Liver (tissue), 9 donors: ENCODE measurements around the gene KDM5B. TPM values are rescaled to one million over a fixed set of nuclear protein-coding genes. Genes with fewer than 3 reads are reported as not detected.

ENCODE experiments used
- DNase-seq: peaks from one replicate; pipeline ENCODE4 v3.0.0-alpha.2; 2017; ENCODE audit warnings: low spot score
- H3K27ac ChIP-seq, 2 donors: one replicate each; pipeline ENCODE4 v1.7.0; 2013; ENCODE audit warnings: inconsistent platforms in 2 of 2, low read length in 2 of 2, control low read depth in 1 of 2, low read depth in 1 of 2, mild to moderate bottlenecking in 1 of 2
- H3K27me3 ChIP-seq, 4 donors: one replicate each; pipeline versions ENCODE4 v1.6.1 to v1.7.0; 2013; ENCODE audit warnings: low read length in 3 of 4, inconsistent platforms in 1 of 4, mild to moderate bottlenecking in 1 of 4, moderate library complexity in 1 of 4; ENCODE audit not compliant: control insufficient read depth in 4 of 4, insufficient read depth in 4 of 4
- H3K36me3 ChIP-seq, 4 donors: one replicate each; pipeline versions ENCODE4 v1.6.1 to v1.7.0; 2013; ENCODE audit warnings: low read length in 3 of 4, mild to moderate bottlenecking in 3 of 4, low read depth in 1 of 4, moderate library complexity in 1 of 4; ENCODE audit not compliant: control insufficient read depth in 4 of 4, insufficient read depth in 3 of 4
- H3K4me1 ChIP-seq, 4 donors: one replicate each; pipeline versions ENCODE4 v1.6.1 to v1.7.0; 2013; ENCODE audit warnings: low read length in 3 of 4, mild to moderate bottlenecking in 3 of 4, moderate library complexity in 1 of 4; ENCODE audit not compliant: control insufficient read depth in 4 of 4, insufficient read depth in 4 of 4
- H3K4me3 ChIP-seq, 3 donors: one replicate each; pipeline versions ENCODE4 v1.6.1 to v1.7.0; 2013; ENCODE audit warnings: low read length in 3 of 3, control low read depth in 1 of 3, low read depth in 1 of 3, mild to moderate bottlenecking in 1 of 3
- H3K9ac ChIP-seq, 2 donors: one replicate each; pipeline ENCODE4 v1.7.0; 2013; ENCODE audit warnings: low read length in 2 of 2, mild to moderate bottlenecking in 2 of 2, moderate library complexity in 2 of 2, control low read depth in 1 of 2, low read depth in 1 of 2
- H3K9me3 ChIP-seq, 4 donors: one replicate each; pipeline versions ENCODE4 v1.6.1 to v1.7.0; 2013; ENCODE audit warnings: low read length in 3 of 4; ENCODE audit not compliant: control insufficient read depth in 4 of 4
- ATF3 ChIP-seq: IDR thresholded peaks from 2 replicates; pipeline ENCODE4 v1.6.1; 2016; ENCODE audit warnings: antibody characterized with exemption
- EGR1 ChIP-seq, 2 donors: IDR thresholded peaks; 2 replicates each; pipeline ENCODE4 v1.6.1; 2016 to 2018; ENCODE audit warnings: antibody characterized with exemption in 2 of 2, low read depth in 2 of 2
- FOXA1 ChIP-seq: IDR thresholded peaks from 2 replicates; pipeline ENCODE4 v1.6.1; 2016; ENCODE audit warnings: antibody characterized with exemption
- FOXA2 ChIP-seq: IDR thresholded peaks from 2 replicates; pipeline ENCODE4 v1.6.1; 2016; ENCODE audit warnings: antibody characterized with exemption
- GABPA ChIP-seq, 2 donors: IDR thresholded peaks in 1 of 2; conservative IDR thresholded peaks in 1 of 2; 2 replicates each; pipeline ENCODE4 v1.6.1; 2016; ENCODE audit warnings: antibody characterized with exemption in 2 of 2, mild to moderate bottlenecking in 1 of 2, moderate library complexity in 1 of 2
- HNF4A ChIP-seq, 2 donors: conservative IDR thresholded peaks; 2 replicates each; pipeline ENCODE4 v1.6.1; 2016; ENCODE audit warnings: antibody characterized with exemption in 2 of 2, mild to moderate bottlenecking in 2 of 2
- HNF4G ChIP-seq: IDR thresholded peaks from 2 replicates; pipeline ENCODE4 v1.6.1; 2016; ENCODE audit warnings: antibody characterized with exemption
- JUND ChIP-seq, 2 donors: IDR thresholded peaks; 2 replicates each; pipeline ENCODE4 v1.6.1; 2016; ENCODE audit warnings: antibody characterized with exemption in 2 of 2
- MAX ChIP-seq: IDR thresholded peaks from 2 replicates; pipeline ENCODE4 v1.6.1; 2016; ENCODE audit warnings: antibody characterized with exemption
- NR2F2 ChIP-seq: IDR thresholded peaks from 2 replicates; pipeline ENCODE4 v1.6.1; 2016; ENCODE audit warnings: antibody characterized with exemption
- RAD21 ChIP-seq, 2 donors: IDR thresholded peaks; 2 replicates each; pipeline ENCODE4 v1.6.1; 2016; ENCODE audit warnings: antibody characterized with exemption in 2 of 2, mild to moderate bottlenecking in 2 of 2
- REST ChIP-seq: IDR thresholded peaks from 2 replicates; pipeline ENCODE4 v1.6.1; 2016; ENCODE audit warnings: antibody characterized with exemption, mild to moderate bottlenecking
- RXRA ChIP-seq, 2 donors: IDR thresholded peaks; 2 replicates each; pipeline ENCODE4 v1.6.1; 2017 to 2018; ENCODE audit warnings: antibody characterized with exemption in 2 of 2, mild to moderate bottlenecking in 1 of 2
- SP1 ChIP-seq: IDR thresholded peaks from 2 replicates; pipeline ENCODE4 v1.6.1; 2018; ENCODE audit warnings: antibody characterized with exemption, mild to moderate bottlenecking
- TAF1 ChIP-seq: conservative IDR thresholded peaks from 2 replicates; pipeline ENCODE4 v1.6.1; 2016; ENCODE audit warnings: antibody characterized with exemption, mild to moderate bottlenecking
- YY1 ChIP-seq: IDR thresholded peaks from 2 replicates; pipeline ENCODE4 v1.6.1; 2016; ENCODE audit warnings: antibody characterized with exemption, mild to moderate bottlenecking
- ZBTB33 ChIP-seq: IDR thresholded peaks from 2 replicates; pipeline ENCODE4 v1.6.1; 2016; ENCODE audit warnings: antibody characterized with exemption
- WGBS: extraction: QIAGEN DNeasy Blood & Tissue Kit; methylation state at CpG from one replicate; pipeline ENCODE4 v1.1.7; 2013; 5-methylcytosine and 5-hydroxymethylcytosine counted together
- polyA plus RNA-seq, 2 donors: library from polyadenylated mRNA; stranded (reverse) in 1 of 2; unstranded in 1 of 2; fragments of 200-250 nt in 1 of 2; fragments of >200 nt in 1 of 2; fragmentation: Nextera tagmentation in 1 of 2; extraction: Ambion mirVana in 1 of 2; gene quantifications; one replicate each; pipeline versions ENCODE4 v1.2.1 to v1.2.3, GENCODE V29; 2013 to 2015
- total RNA-seq, 2 donors: library from RNA; depleted of rRNA; stranded (reverse); fragments of >200 nt; gene quantifications; one replicate each; pipeline ENCODE4 v1.2.3, GENCODE V29; 2014
- TF ChIP-seq, protein P1 (sequence below): fragments of 150-350 bp; IDR thresholded peaks from 2 replicates; pipeline ENCODE4 v1.5.1; 2017; ENCODE audit warnings: improper control_type of control experiment, low read depth, low read length; ENCODE audit not compliant: missing input control
- donor health status: healthy.
- donor health status: healthy.
- donor health status: healthy.
- donor health status: healthy.
- donor health status: healthy.

Gene KDM5B
- total and polyA plus RNA-seq, 4 donors: 3.4 to 33.7 (median 14.8) TPM

- Histone ChIP-seq H3K4me3 (no peak overlapping the region), H3K27ac (no peak overlapping the region), H3K9me3 (no peaks in the 10 kb centered on the region), H3K9ac (no peak overlapping the region), H3K4me1 (peaks cover 1 to 21% (median 13%) of the 10 kb centered on the region in 4 donors), H3K36me3 (no peaks in the 10 kb centered on the region), H3K27me3 (no peaks in the 10 kb centered on the region)
- DNase-seq: no peak
- TF ChIP-seq GABPA (IDR thresholded peaks at IDR 0.05 in 1 of 2, conservative IDR thresholded peaks at IDR 0.05 in 1 of 2): no peak
- no peak for TF ChIP-seq RAD21 (IDR thresholded peaks at IDR 0.05)
- no peak for TF ChIP-seq RXRA (IDR thresholded peaks at IDR 0.05)
- no peak for TF ChIP-seq REST
- no peak for TF ChIP-seq FOXA2
- TF ChIP-seq FOXA1: no peak
- TF ChIP-seq MAX: no peak
- TF ChIP-seq HNF4G: no peak
- no peak for TF ChIP-seq TAF1
- no peak for TF ChIP-seq YY1
- no peak for TF ChIP-seq ATF3
- no peak for TF ChIP-seq HNF4A (conservative IDR thresholded peaks at IDR 0.05)
- no peak for TF ChIP-seq JUND (IDR thresholded peaks at IDR 0.05)
- TF ChIP-seq, protein P1, sequence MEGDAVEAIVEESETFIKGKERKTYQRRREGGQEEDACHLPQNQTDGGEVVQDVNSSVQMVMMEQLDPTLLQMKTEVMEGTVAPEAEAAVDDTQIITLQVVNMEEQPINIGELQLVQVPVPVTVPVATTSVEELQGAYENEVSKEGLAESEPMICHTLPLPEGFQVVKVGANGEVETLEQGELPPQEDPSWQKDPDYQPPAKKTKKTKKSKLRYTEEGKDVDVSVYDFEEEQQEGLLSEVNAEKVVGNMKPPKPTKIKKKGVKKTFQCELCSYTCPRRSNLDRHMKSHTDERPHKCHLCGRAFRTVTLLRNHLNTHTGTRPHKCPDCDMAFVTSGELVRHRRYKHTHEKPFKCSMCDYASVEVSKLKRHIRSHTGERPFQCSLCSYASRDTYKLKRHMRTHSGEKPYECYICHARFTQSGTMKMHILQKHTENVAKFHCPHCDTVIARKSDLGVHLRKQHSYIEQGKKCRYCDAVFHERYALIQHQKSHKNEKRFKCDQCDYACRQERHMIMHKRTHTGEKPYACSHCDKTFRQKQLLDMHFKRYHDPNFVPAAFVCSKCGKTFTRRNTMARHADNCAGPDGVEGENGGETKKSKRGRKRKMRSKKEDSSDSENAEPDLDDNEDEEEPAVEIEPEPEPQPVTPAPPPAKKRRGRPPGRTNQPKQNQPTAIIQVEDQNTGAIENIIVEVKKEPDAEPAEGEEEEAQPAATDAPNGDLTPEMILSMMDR: no peak
- no peak for TF ChIP-seq ZBTB33
- TF ChIP-seq NR2F2: no peak
- no peak for TF ChIP-seq EGR1 (IDR thresholded peaks at IDR 0.05; ENCODE audit: low read depth in 2 of 2)
- no peak for TF ChIP-seq SP1
- WGBS: 69% methylated on average over 9 of the region's 9 CpGs
Measured at GRCh38 chr1:202812176-202813026, 4.2 kb upstream of the KDM5B start.
